Measurements from ENCODE around the gene GRID1.

DNA sequence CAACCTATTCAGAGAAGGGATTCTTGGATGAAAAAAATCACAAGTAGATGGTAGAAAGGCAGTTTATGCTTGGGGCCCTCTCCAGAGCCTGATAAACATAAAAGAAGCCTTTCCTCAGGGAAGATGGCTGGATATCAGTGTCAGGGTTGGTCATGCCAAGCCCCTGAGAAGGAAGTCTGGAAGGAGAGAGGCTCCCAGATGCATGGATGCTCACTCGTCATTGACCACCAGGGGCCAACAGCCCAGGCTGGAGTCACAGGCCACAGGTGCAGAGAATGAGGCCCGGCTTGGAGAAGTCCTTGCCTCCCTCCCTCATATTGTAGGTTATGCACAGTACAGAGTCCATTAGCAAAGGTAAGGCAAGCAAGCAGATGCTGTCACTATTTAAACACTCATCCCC, 506.7 kb downstream of the GRID1 start:
- TF ChIP-seq, protein P1, sequence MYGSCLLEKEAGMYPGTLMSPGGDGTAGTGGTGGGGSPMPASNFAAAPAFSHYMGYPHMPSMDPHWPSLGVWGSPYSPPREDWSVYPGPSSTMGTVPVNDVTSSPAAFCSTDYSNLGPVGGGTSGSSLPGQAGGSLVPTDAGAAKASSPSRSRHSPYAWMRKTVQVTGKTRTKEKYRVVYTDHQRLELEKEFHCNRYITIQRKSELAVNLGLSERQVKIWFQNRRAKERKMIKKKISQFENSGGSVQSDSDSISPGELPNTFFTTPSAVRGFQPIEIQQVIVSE (CRISPR knock-in tag; IDR thresholded peaks at IDR 0.05; ENCODE audit: borderline replicate concordance) = no peak
- TF ChIP-seq, protein P2, sequence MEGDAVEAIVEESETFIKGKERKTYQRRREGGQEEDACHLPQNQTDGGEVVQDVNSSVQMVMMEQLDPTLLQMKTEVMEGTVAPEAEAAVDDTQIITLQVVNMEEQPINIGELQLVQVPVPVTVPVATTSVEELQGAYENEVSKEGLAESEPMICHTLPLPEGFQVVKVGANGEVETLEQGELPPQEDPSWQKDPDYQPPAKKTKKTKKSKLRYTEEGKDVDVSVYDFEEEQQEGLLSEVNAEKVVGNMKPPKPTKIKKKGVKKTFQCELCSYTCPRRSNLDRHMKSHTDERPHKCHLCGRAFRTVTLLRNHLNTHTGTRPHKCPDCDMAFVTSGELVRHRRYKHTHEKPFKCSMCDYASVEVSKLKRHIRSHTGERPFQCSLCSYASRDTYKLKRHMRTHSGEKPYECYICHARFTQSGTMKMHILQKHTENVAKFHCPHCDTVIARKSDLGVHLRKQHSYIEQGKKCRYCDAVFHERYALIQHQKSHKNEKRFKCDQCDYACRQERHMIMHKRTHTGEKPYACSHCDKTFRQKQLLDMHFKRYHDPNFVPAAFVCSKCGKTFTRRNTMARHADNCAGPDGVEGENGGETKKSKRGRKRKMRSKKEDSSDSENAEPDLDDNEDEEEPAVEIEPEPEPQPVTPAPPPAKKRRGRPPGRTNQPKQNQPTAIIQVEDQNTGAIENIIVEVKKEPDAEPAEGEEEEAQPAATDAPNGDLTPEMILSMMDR (IDR thresholded peaks at IDR 0.05) = no peak
- TF ChIP-seq, protein P3, sequence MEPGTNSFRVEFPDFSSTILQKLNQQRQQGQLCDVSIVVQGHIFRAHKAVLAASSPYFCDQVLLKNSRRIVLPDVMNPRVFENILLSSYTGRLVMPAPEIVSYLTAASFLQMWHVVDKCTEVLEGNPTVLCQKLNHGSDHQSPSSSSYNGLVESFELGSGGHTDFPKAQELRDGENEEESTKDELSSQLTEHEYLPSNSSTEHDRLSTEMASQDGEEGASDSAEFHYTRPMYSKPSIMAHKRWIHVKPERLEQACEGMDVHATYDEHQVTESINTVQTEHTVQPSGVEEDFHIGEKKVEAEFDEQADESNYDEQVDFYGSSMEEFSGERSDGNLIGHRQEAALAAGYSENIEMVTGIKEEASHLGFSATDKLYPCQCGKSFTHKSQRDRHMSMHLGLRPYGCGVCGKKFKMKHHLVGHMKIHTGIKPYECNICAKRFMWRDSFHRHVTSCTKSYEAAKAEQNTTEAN (CRISPR knock-in tag; IDR thresholded peaks at IDR 0.05) = no peak
- TF ChIP-seq ZNF416 (CRISPR knock-in tag; IDR thresholded peaks at IDR 0.05) = no peak
- TF ChIP-seq TEAD1 (CRISPR knock-in tag; IDR thresholded peaks at IDR 0.05) = no peak
- TF ChIP-seq NFYB (CRISPR knock-in tag; conservative IDR thresholded peaks at IDR 0.05; ENCODE audit: low read depth) = no peak
- TF ChIP-seq, protein P4, sequence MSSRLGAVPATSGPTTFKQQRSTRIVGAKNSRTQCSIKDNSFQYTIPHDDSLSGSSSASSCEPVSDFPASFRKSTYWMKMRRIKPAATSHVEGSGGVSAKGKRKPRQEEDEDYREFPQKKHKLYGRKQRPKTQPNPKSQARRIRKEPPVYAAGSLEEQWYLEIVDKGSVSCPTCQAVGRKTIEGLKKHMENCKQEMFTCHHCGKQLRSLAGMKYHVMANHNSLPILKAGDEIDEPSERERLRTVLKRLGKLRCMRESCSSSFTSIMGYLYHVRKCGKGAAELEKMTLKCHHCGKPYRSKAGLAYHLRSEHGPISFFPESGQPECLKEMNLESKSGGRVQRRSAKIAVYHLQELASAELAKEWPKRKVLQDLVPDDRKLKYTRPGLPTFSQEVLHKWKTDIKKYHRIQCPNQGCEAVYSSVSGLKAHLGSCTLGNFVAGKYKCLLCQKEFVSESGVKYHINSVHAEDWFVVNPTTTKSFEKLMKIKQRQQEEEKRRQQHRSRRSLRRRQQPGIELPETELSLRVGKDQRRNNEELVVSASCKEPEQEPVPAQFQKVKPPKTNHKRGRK (CRISPR knock-in tag; IDR thresholded peaks at IDR 0.05; ENCODE audit: borderline replicate concordance) = no peak
- no peak for TF ChIP-seq ESRRA (CRISPR knock-in tag; IDR thresholded peaks at IDR 0.05; ENCODE audit: borderline replicate concordance)
- TF ChIP-seq, protein P5, sequence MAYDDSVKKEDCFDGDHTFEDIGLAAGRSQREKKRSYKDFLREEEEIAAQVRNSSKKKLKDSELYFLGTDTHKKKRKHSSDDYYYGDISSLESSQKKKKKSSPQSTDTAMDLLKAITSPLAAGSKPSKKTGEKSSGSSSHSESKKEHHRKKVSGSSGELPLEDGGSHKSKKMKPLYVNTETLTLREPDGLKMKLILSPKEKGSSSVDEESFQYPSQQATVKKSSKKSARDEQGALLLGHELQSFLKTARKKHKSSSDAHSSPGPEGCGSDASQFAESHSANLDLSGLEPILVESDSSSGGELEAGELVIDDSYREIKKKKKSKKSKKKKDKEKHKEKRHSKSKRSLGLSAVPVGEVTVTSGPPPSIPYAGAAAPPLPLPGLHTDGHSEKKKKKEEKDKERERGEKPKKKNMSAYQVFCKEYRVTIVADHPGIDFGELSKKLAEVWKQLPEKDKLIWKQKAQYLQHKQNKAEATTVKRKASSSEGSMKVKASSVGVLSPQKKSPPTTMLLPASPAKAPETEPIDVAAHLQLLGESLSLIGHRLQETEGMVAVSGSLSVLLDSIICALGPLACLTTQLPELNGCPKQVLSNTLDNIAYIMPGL (CRISPR knock-in tag; IDR thresholded peaks at IDR 0.05) = no peak
- no peak for TF ChIP-seq GABPB1 (CRISPR knock-in tag; IDR thresholded peaks at IDR 0.05)
- TF ChIP-seq, protein P6, sequence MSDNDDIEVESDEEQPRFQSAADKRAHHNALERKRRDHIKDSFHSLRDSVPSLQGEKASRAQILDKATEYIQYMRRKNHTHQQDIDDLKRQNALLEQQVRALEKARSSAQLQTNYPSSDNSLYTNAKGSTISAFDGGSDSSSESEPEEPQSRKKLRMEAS (CRISPR knock-in tag; IDR thresholded peaks at IDR 0.05) = no peak
- TF ChIP-seq, protein P7, sequence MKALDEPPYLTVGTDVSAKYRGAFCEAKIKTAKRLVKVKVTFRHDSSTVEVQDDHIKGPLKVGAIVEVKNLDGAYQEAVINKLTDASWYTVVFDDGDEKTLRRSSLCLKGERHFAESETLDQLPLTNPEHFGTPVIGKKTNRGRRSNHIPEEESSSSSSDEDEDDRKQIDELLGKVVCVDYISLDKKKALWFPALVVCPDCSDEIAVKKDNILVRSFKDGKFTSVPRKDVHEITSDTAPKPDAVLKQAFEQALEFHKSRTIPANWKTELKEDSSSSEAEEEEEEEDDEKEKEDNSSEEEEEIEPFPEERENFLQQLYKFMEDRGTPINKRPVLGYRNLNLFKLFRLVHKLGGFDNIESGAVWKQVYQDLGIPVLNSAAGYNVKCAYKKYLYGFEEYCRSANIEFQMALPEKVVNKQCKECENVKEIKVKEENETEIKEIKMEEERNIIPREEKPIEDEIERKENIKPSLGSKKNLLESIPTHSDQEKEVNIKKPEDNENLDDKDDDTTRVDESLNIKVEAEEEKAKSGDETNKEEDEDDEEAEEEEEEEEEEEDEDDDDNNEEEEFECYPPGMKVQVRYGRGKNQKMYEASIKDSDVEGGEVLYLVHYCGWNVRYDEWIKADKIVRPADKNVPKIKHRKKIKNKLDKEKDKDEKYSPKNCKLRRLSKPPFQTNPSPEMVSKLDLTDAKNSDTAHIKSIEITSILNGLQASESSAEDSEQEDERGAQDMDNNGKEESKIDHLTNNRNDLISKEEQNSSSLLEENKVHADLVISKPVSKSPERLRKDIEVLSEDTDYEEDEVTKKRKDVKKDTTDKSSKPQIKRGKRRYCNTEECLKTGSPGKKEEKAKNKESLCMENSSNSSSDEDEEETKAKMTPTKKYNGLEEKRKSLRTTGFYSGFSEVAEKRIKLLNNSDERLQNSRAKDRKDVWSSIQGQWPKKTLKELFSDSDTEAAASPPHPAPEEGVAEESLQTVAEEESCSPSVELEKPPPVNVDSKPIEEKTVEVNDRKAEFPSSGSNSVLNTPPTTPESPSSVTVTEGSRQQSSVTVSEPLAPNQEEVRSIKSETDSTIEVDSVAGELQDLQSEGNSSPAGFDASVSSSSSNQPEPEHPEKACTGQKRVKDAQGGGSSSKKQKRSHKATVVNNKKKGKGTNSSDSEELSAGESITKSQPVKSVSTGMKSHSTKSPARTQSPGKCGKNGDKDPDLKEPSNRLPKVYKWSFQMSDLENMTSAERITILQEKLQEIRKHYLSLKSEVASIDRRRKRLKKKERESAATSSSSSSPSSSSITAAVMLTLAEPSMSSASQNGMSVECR (CRISPR knock-in tag; IDR thresholded peaks at IDR 0.05; ENCODE audit: borderline replicate concordance) = no peak
- TF ChIP-seq ZNF263 (CRISPR knock-in tag; IDR thresholded peaks at IDR 0.05; ENCODE audit: low read depth) = no peak
- no peak for TF ChIP-seq ATF1 (CRISPR knock-in tag; IDR thresholded peaks at IDR 0.05)

All from WTC11 (cell line).